Measurements from ENCODE around the gene IRF9.

Gene IRF9

DNA sequence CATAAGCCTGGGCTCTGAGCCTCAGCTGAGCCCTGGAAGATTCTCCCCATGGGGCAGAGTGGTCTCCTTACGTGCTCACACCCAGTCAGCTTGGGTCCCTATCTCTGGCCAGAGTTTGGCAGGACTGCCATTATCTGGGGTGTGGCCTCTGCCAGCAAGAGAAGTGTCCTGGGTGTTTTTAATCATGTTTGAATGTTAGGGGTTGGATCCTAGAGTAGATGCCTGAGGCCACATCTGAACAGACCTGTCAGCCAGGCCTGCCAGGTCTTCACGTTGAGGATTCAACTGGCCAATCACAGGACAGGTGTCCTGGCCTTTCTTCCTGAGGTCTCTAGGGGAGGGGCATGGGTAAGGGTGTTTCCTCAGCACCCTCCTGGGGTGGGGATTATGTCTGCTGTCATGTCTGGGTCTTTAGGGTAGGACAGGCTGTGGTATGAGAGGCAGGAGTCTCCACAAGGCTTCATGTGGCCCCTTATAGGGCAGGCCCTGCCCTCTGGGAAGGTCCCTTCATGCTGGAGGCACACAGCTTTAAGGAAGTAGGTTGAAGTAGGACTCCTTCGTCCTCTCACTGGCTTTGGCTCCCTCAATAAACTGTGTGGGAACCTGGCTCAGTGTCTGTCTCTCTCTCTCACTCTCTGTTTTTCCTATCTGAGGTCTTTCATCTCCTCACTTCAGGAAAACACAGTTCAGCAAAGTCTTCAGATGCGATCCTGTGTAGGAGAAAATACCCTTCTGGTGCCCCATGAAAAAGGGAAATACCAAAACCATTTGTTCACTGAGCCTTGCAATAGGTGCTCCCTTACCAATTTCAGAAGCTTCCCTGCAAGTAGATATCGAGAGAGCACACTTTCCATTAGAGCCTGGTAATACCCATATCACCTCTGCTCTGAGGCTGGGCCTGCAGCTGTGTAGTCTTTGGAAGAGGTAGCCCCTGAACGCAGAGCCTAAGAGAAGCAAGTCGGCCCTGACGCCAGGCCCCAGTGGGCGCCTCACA, 37.3 kb upstream of the IRF9 start:
- no peak for TF ChIP-seq GATA3 (IDR thresholded peaks at IDR 0.05; ENCODE audit: low read depth, low read length)
- TF ChIP-seq GATA2 (IDR thresholded peaks at IDR 0.05; ENCODE audit: low read depth, low read length): no peak

- no peak for TF ChIP-seq GATA2 (IDR thresholded peaks at IDR 0.05; ENCODE audit: low read depth, low read length)
- TF ChIP-seq GATA3 (IDR thresholded peaks at IDR 0.05; ENCODE audit: low read depth, low read length): no peak
These were observed 34.1 kb upstream of the IRF9 start for GRCh38 chr14:24126939-24127338.

- TF ChIP-seq GATA2 (IDR thresholded peaks at IDR 0.05; ENCODE audit: low read depth, low read length) (no peak), GATA3 (IDR thresholded peaks at IDR 0.05; ENCODE audit: low read depth, low read length) (no peak)
These were observed 33.4 kb upstream of the IRF9 start for GRCh38 chr14:24127673-24128072.

DNA sequence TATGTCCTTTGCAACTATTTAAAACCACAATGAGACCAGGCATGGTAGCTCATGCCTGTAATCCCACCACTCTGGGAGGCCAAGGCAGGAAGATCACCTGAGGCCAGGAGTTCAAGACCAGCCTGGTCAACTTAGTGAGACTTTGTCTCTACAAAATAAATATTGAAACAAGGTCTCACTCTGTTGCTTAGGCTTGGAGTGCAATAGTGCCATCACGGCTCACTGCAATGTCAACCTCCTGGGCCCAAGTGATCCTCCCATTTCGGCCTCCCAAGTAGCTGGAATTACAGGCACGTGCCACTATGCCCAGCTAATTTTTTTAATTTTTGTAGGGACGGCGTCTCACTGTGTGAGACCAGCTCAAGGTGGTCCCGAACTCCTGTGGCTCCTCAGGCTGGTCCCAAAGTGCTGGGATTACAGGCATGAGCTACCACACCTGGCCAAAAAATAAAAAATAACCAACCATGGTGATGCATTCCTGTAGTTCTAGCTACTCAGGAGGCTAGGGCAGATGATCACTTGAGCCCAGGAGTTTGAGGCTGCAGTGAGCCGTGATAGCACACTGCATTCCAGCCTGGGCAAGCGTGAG, 31.6 kb upstream of the IRF9 start:
- TF ChIP-seq GATA2 (IDR thresholded peaks at IDR 0.05; ENCODE audit: low read depth, low read length): no peak
- TF ChIP-seq GATA3 (IDR thresholded peaks at IDR 0.05; ENCODE audit: low read depth, low read length): no peak

DNA sequence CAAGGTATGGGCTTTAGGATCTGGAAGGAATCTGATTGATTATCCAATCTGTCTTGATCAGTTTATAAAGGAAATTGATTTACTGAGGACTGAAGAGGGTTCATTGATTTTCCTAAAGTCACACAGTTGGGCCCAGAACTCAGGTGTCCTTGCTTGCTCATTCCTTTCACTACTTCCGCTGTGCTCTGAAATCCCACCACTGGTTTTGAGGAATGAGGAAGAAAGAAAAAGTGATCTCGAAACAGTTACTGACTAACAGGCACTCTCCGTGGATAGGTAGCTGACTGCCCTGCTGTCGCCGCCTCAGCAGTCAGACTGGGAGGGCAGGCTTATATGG, 30.7 kb upstream of the IRF9 start, which contains the start of gene FITM1:
TSS of gene FITM1 (plus strand) at position 280 of the 337 bp plus-strand sequence. CDS start 905 bp downstream, outside the sequence.
- TF ChIP-seq GATA3 (IDR thresholded peaks at IDR 0.05; ENCODE audit: low read depth, low read length) (no peak), GATA2 (IDR thresholded peaks at IDR 0.05; ENCODE audit: low read depth, low read length) (no peak)

GRCh38 chr14:24130717-24131548, 30.1 kb upstream of the IRF9 start:
- TF ChIP-seq GATA2 (IDR thresholded peaks at IDR 0.05; ENCODE audit: low read depth, low read length): peak; percentile 60
- TF ChIP-seq GATA3 (IDR thresholded peaks at IDR 0.05; ENCODE audit: low read depth, low read length): no peak

GRCh38 chr14:24131549-24131966, 29.5 kb upstream of the IRF9 start:
- TF ChIP-seq GATA3 (IDR thresholded peaks at IDR 0.05; ENCODE audit: low read depth, low read length) (no peak), GATA2 (IDR thresholded peaks at IDR 0.05; ENCODE audit: low read depth, low read length) (no peak)

- TF ChIP-seq GATA3 (IDR thresholded peaks at IDR 0.05; ENCODE audit: low read depth, low read length) (no peak), GATA2 (IDR thresholded peaks at IDR 0.05; ENCODE audit: low read depth, low read length) (no peak)
These were observed 28.9 kb upstream of the IRF9 start for GRCh38 chr14:24132061-24132685.

- TF ChIP-seq GATA2 (IDR thresholded peaks at IDR 0.05; ENCODE audit: low read depth, low read length) (no peak), GATA3 (IDR thresholded peaks at IDR 0.05; ENCODE audit: low read depth, low read length) (no peak)
These were observed 28.1 kb upstream of the IRF9 start for GRCh38 chr14:24132976-24133375.

- TF ChIP-seq GATA2 (IDR thresholded peaks at IDR 0.05; ENCODE audit: low read depth, low read length) (no peak), GATA3 (IDR thresholded peaks at IDR 0.05; ENCODE audit: low read depth, low read length) (no peak)
These were observed 27.3 kb upstream of the IRF9 start for GRCh38 chr14:24133735-24134134.

DNA sequence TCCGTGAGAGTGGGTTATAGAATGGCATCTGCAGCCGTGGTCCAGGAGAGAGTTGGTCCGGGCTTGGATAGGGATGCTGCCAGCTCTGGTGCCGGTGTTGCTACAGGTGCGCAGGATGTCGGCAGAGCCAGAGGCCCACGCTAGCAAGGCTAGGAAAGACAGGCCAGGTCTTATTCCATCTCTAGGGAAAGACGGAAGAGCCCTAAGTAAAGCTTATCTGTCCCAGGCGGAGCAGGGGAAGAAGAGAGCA, 25.6 kb upstream of the IRF9 start:
- TF ChIP-seq GATA3 (IDR thresholded peaks at IDR 0.05; ENCODE audit: low read depth, low read length) (no peak), GATA2 (IDR thresholded peaks at IDR 0.05; ENCODE audit: low read depth, low read length) (no peak)

GRCh38 chr14:24135834-24136683, 25.0 kb upstream of the IRF9 start, which contains the start of gene PSME1:
TSS of gene PSME1 (plus strand) at chr14:24136194. CDS start at chr14:24136263, 69 bp downstream.
- TF ChIP-seq GATA2 (IDR thresholded peaks at IDR 0.05; ENCODE audit: low read depth, low read length): no peak
